GM12873 (cell line): ENCODE data around the gene TPM2.
A peak's percentile ranks its signal among the peaks of the same experiment; 100 is the strongest.

Experiments
- TF ChIP-seq, protein P1 (sequence below): IDR thresholded peaks from 2 replicates; pipeline ENCODE4 v1.5.1; 2012; ENCODE audit warnings: low read depth, mild to moderate bottlenecking, moderate library complexity, low read length, control low read depth; ENCODE audit not compliant: insufficient read depth; ENCODE audit errors: missing control alignments

TPM2 gene

DNA sequence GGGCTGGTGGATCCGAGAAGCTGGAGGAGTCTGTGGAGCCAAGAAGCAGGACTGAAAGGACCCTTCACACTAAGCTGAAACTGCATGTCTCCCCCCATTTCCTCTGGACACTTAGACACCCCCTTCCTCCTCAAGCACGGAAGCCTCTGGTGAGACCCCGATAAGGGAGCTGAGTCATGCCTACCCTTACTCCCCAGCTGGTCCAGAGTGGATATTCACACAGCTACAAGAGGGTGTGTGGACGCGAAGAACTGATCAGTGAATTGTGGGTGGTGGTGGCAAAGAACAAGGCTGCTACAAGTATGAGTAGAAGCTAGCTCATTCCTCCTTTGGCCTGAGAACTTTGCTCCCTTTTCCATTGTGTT, 37.9 kb upstream of the TPM2 start:
- TF ChIP-seq, protein P1, sequence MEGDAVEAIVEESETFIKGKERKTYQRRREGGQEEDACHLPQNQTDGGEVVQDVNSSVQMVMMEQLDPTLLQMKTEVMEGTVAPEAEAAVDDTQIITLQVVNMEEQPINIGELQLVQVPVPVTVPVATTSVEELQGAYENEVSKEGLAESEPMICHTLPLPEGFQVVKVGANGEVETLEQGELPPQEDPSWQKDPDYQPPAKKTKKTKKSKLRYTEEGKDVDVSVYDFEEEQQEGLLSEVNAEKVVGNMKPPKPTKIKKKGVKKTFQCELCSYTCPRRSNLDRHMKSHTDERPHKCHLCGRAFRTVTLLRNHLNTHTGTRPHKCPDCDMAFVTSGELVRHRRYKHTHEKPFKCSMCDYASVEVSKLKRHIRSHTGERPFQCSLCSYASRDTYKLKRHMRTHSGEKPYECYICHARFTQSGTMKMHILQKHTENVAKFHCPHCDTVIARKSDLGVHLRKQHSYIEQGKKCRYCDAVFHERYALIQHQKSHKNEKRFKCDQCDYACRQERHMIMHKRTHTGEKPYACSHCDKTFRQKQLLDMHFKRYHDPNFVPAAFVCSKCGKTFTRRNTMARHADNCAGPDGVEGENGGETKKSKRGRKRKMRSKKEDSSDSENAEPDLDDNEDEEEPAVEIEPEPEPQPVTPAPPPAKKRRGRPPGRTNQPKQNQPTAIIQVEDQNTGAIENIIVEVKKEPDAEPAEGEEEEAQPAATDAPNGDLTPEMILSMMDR = no peak

DNA sequence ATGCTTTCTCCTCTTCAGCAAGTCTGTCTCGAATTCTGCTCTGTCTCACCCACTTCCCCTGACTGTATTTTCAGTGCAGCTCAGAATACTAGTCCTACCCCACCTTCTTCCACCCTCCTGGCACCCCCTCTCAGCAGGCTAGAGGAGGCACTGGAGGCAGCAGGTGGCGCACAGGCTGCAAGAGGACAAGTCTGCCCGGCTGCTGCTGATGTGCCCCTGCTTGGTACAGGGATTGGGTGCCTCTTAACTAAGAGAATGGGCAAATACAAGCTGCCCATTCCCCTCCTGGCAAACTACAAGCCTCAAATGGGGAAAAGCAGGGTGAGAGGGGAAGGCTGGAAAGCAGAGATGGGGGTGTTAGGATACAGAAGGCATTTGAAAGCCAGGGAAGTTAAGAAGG, 37.2 kb upstream of the TPM2 start:
- TF ChIP-seq, protein P1 = peak; percentile 48

DNA sequence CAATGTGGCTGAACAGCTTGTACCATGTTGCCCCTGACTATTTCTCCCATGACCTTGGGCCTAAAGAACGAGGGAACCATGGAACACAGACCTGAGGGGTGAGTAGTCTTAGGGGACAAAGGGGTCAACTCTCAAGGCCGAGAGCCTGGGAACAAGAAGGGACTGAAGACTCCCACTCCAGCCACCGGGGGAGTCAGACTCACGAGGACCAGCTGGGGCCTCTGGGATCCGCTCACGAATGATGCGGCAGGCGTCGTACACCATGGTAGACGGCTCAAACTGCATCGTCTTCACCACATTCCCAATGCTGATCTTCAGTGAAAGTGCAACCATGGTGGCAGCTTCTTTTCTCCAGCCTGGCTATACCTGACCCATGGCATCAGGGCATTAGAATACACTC, 35.6 kb upstream of the TPM2 start:
- TF ChIP-seq, protein P1 = peak; percentile 26

DNA sequence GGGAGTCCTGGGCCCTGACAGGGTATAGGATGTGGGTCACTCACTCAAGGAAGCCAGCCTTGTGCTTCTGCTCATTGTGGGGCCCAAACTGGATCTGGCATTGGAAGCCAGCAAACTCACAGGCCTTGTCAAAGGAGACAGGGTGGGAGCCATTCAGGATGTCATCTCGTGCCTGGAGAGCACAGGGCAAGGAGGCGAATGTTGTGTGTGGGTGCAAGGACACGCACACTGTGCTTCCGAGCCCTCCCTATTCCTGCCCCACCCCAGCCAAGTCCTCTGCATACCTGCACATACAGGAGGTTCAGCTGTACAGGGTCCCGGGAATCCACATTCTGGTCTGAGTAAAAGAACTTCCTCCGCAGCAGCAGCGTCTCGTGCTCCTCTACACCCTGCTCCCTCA, 34.2 kb upstream of the TPM2 start:
- TF ChIP-seq, protein P1 = no peak

DNA sequence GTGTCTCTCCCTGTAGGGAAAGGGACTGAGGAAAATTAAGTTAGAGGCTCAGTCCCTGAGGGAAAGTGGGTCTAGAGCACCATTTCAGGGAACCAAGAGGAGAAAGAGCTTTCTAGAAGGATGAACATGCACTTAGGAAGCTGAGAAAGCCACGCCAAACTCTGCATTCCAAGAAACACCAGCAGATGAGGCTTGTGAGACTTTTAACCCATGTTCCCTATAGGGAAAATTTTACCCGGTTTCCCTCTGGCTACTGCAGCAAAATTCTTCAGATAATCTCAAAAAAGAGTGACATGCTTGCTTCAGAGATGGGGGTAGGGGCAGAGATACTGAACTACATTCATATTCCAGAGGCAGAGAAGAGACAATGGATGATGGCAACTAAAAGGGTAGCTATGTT, 33.7 kb upstream of the TPM2 start:
- TF ChIP-seq, protein P1 = no peak

DNA sequence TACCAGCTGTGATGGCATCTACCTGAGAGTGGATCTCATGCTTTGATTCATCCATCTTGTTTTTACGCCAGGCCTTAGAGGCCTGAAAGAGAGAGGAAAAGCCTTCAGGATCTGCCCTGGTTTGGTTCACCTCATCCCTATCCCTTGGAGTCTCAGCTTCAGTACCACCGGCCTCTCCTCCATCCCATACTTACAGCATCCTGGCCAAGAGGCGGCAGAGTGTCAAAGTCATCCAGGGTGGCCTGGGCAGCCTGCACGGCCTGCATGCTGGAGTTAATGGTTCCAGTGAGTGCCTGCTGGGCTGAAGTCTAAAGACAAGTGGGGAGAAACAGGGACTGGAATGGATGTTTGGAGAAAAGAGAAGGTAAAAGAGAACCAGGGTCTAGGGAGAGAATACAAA, 29.8 kb upstream of the TPM2 start:
- TF ChIP-seq, protein P1 = no peak

DNA sequence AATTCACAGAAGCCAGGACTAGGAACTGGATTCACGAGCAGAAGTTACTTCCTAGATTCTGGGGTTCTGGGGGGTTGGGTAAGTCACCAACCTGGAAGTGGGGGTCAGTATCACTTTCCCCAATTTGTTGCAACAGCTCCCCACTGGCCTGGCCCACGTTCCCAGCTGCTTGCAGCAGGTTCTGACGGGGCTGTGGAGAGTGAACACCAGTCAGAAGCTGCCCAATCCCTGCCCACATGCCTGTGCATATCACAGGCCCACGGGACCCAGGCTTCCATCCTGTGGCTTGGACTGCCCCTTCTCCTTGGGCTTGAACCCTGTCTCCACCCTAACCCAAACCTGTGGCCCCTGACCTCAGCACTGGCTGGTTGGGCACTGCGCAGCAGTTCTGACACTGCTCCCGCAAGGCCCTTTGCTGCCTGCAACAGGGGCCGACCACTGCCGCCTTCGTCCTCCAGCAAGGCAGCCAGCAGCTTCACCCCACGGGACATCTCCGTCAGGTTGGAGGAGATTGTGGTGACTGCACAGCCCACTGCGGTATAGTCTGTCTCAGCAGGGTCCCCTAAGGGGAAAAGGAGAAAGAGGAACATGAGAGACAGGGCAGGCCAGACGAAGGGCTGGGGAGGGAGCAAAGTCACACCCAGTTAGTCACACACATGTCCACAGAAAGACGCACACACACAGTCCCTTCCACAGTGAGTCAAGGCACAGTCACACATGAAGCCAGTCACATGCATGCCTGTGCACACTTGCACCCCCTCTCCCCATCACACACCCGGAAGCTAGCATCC, 29.2 kb upstream of the TPM2 start:
- TF ChIP-seq, protein P1 = no peak
